IPS-18a (cell line): ENCODE measurements around the gene PRKG1.

Experiments used
- H3K27ac ChIP-seq: one replicate; pipeline ENCODE4 v1.5.1; 2013; ENCODE audit warnings: low read length
- H3K27me3 ChIP-seq: one replicate; pipeline ENCODE4 v1.6.1; 2013; ENCODE audit warnings: mild to moderate bottlenecking, low read length; ENCODE audit not compliant: control insufficient read depth, insufficient read depth
- H3K36me3 ChIP-seq: one replicate; pipeline ENCODE4 v1.6.1; 2013; ENCODE audit warnings: low read depth, low read length; ENCODE audit not compliant: control insufficient read depth
- H3K4me1 ChIP-seq: one replicate; pipeline ENCODE4 v1.6.1; 2013; ENCODE audit warnings: low read depth, low read length; ENCODE audit not compliant: control insufficient read depth
- H3K4me3 ChIP-seq: one replicate; pipeline ENCODE4 v1.5.1; 2013; ENCODE audit warnings: low read length
- H3K9ac ChIP-seq: one replicate; pipeline ENCODE4 v1.6.1; 2013; ENCODE audit warnings: mild to moderate bottlenecking, low read length, moderate library complexity
- H3K9me3 ChIP-seq: one replicate; pipeline ENCODE4 v1.6.1; 2013; ENCODE audit warnings: low read depth, low read length; ENCODE audit not compliant: control insufficient read depth

PRKG1 gene

GRCh38 chr10:51097546-51097945 is 23.3 kb downstream of the PRKG1 start:
- Histone ChIP-seq H3K9me3 (no peaks in the 10 kb centered on the region), H3K4me3 (no peak overlapping the region), H3K9ac (no peak overlapping the region), H3K27ac (no peak overlapping the region), H3K36me3 (no peaks in the 10 kb centered on the region), H3K4me1 (no peaks in the 10 kb centered on the region), H3K27me3 (no peaks in the 10 kb centered on the region)

- Histone ChIP-seq H3K27ac (no peak overlapping the region), H3K9me3 (no peaks in the 10 kb centered on the region), H3K36me3 (no peaks in the 10 kb centered on the region), H3K27me3 (no peaks in the 10 kb centered on the region), H3K4me1 (no peaks in the 10 kb centered on the region), H3K4me3 (no peak overlapping the region), H3K9ac (no peak overlapping the region)
Measured at GRCh38 chr10:51100221-51100620, 25.9 kb downstream of the PRKG1 start.

GRCh38 chr10:51103554-51104217 is 29.4 kb downstream of the PRKG1 start:
- Histone ChIP-seq H3K9me3 (no peaks in the 10 kb centered on the region), H3K4me3 (no peak overlapping the region), H3K36me3 (no peaks in the 10 kb centered on the region), H3K27me3 (no peaks in the 10 kb centered on the region), H3K4me1 (no peaks in the 10 kb centered on the region), H3K9ac (no peak overlapping the region), H3K27ac (no peak overlapping the region)

DNA sequence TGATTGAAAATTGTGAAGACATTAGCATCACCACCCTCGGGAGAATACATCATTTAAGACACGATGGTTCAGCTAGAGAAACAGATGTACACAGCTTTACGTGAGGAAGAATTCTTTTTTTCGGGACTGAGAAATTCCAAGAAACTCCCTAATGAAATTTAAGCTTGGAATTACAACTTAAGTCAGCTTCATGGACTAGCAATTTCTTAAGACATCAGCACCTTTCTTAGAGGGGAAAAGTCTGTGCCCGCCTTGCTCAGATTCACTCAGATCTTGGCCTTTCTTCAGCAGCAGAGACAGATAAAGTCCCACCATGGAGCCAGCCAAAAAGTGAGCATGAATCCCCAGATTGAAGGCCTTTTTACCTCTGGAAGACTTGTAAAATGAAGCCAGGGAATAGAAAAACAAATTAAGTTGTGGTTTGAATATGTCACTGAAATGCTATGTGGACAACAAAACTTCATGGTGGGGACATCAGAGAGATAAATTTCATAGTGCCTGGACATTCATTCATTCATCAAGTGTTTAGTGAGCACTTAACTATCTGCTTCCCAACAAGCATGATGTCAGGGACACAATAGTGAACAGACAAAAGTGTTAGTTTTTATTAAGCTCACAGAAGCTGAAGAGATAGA is 32.1 kb downstream of the PRKG1 start:
- H3K9me3 ChIP-seq, result no peaks in the 10 kb centered on the region
- peaks cover 1% of the 10 kb centered on the region for H3K4me1 ChIP-seq
- H3K9ac ChIP-seq, result no peak overlapping the region
- H3K4me3 ChIP-seq, result no peak overlapping the region
- no peak overlapping the region for H3K27ac ChIP-seq
- H3K36me3 ChIP-seq, result no peaks in the 10 kb centered on the region
- no peaks in the 10 kb centered on the region for H3K27me3 ChIP-seq

DNA sequence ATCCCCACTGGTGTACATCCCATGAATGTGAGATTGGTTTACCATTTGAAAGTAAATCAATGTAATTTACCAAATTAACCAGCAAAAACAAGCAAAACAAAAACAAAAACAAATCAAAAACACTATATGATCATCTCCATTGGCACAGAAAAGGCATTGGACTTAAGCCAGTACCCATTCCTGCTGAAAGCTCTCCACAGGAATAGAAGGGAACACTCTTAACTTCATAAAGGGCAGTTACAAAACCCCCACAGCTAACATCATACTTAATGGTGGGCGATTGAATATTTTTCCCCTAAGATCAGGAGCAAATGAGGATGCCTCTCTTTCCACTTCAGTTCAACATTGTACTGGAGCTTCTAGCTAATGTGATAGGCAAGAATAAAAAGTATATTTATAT is 34.1 kb downstream of the PRKG1 start:
- Histone ChIP-seq H3K36me3 (no peaks in the 10 kb centered on the region), H3K4me3 (no peak overlapping the region), H3K27ac (no peak overlapping the region), H3K27me3 (no peaks in the 10 kb centered on the region), H3K4me1 (peaks cover 5% of the 10 kb centered on the region), H3K9ac (no peak overlapping the region), H3K9me3 (no peaks in the 10 kb centered on the region)

GRCh38 chr10:51109801-51110533 is 35.7 kb downstream of the PRKG1 start:
- Histone ChIP-seq H3K4me1 (peaks cover 5% of the 10 kb centered on the region), H3K9ac (no peak overlapping the region), H3K36me3 (no peaks in the 10 kb centered on the region), H3K27me3 (no peaks in the 10 kb centered on the region), H3K9me3 (no peaks in the 10 kb centered on the region), H3K4me3 (no peak overlapping the region), H3K27ac (no peak overlapping the region)

DNA sequence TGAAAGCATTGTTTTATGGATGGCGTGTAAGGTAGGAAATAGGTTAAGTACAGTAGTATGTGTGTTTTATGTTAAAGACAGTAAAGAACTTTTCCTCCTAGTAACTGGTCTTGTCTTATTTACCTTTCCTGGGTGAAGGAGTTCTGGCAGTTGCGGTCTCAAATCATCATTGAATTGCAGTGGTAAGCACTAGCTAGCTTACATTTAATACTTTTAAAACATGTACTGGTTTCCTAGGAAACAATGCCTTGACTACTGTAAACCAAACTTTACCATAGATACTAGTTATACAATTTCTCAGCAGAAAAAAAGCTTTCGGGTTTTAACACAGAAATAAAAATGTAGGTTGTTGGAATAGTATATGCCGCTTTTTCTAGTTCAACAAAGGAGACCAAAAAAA is 37.7 kb downstream of the PRKG1 start:
- Histone ChIP-seq H3K9me3 (no peaks in the 10 kb centered on the region), H3K4me1 (peaks cover 5% of the 10 kb centered on the region), H3K4me3 (no peak overlapping the region), H3K27ac (no peak overlapping the region), H3K9ac (no peak overlapping the region), H3K36me3 (no peaks in the 10 kb centered on the region), H3K27me3 (no peaks in the 10 kb centered on the region)

- Histone ChIP-seq H3K4me1 (peaks cover 5% of the 10 kb centered on the region), H3K4me3 (no peak overlapping the region), H3K27ac (no peak overlapping the region), H3K9me3 (no peaks in the 10 kb centered on the region), H3K9ac (no peak overlapping the region), H3K27me3 (no peaks in the 10 kb centered on the region), H3K36me3 (no peaks in the 10 kb centered on the region)
Measured at GRCh38 chr10:51113007-51113406, 38.7 kb downstream of the PRKG1 start.

- Histone ChIP-seq H3K9me3 (no peaks in the 10 kb centered on the region), H3K9ac (no peak overlapping the region), H3K4me3 (no peak overlapping the region), H3K27me3 (no peaks in the 10 kb centered on the region), H3K4me1 (no peaks in the 10 kb centered on the region), H3K27ac (no peak overlapping the region), H3K36me3 (no peaks in the 10 kb centered on the region)
Measured at GRCh38 chr10:51117053-51117660, 42.9 kb downstream of the PRKG1 start.

- Histone ChIP-seq H3K27ac (no peak overlapping the region), H3K4me1 (no peaks in the 10 kb centered on the region), H3K9ac (no peak overlapping the region), H3K4me3 (no peak overlapping the region), H3K27me3 (no peaks in the 10 kb centered on the region), H3K9me3 (no peaks in the 10 kb centered on the region), H3K36me3 (no peaks in the 10 kb centered on the region)
Measured at GRCh38 chr10:51117794-51118193, 43.5 kb downstream of the PRKG1 start.

GRCh38 chr10:51119441-51119840 is 45.2 kb downstream of the PRKG1 start:
- H3K9ac ChIP-seq, result no peak overlapping the region
- H3K9me3 ChIP-seq, result no peaks in the 10 kb centered on the region
- no peaks in the 10 kb centered on the region for H3K27me3 ChIP-seq
- no peak overlapping the region for H3K27ac ChIP-seq
- no peak overlapping the region for H3K4me3 ChIP-seq
- no peaks in the 10 kb centered on the region for H3K4me1 ChIP-seq
- no peaks in the 10 kb centered on the region for H3K36me3 ChIP-seq
